ENCODE measurements around the gene SEMA4B.
"Not testable (repeated sequence)": the region's sequence is repeated elsewhere in the genome, so short reads cannot be mapped to it uniquely, and the experiment has no call there.

SEMA4B gene

GRCh38 chr15:90201130-90201943, at the start of gene SEMA4B:
SEMA4B (plus strand) TSS chr15:90201330; CDS start chr15:90201579, 249 bp downstream.
- DNase-seq (ENCODE audit: extremely low spot score, insufficient read length, low read depth) (peak; percentile 84), FAIRE-seq (no peak)

GRCh38 chr15:90151989-90152645, 49.0 kb upstream of the SEMA4B start:
- DNase-seq (ENCODE audit: extremely low spot score, insufficient read length, low read depth) (no peak), FAIRE-seq (no peak)

- FAIRE-seq (no peak), DNase-seq (ENCODE audit: extremely low spot score, insufficient read length, low read depth) (no peak)
Observed at GRCh38 chr15:90153658-90154057, 47.5 kb upstream of the SEMA4B start.

GRCh38 chr15:90154246-90154645, 46.9 kb upstream of the SEMA4B start:
- DNase-seq (ENCODE audit: extremely low spot score, insufficient read length, low read depth) (no peak), FAIRE-seq (no peak)

- no peak for DNase-seq (ENCODE audit: extremely low spot score, insufficient read length, low read depth)
- no peak for FAIRE-seq
Observed at GRCh38 chr15:90154861-90155626, 46.1 kb upstream of the SEMA4B start.

GRCh38 chr15:90159213-90159612, 41.9 kb upstream of the SEMA4B start:
- FAIRE-seq (no peak), DNase-seq (ENCODE audit: extremely low spot score, insufficient read length, low read depth) (no peak)

- FAIRE-seq (no peak), DNase-seq (ENCODE audit: extremely low spot score, insufficient read length, low read depth) (no peak)
Observed at GRCh38 chr15:90160781-90161727, 40.1 kb upstream of the SEMA4B start.

- no peak for DNase-seq (ENCODE audit: extremely low spot score, insufficient read length, low read depth)
- FAIRE-seq, result peak; percentile 50
Observed at GRCh38 chr15:90161950-90162361, 39.2 kb upstream of the SEMA4B start.

GRCh38 chr15:90162956-90163355, 38.2 kb upstream of the SEMA4B start:
- DNase-seq (ENCODE audit: extremely low spot score, insufficient read length, low read depth), result no peak
- no peak for FAIRE-seq

- not testable (repeated sequence) for FAIRE-seq
Observed at GRCh38 chr15:90164239-90164638, 36.9 kb upstream of the SEMA4B start.

GRCh38 chr15:90165157-90165556, 36.0 kb upstream of the SEMA4B start:
- FAIRE-seq (no peak), DNase-seq (ENCODE audit: extremely low spot score, insufficient read length, low read depth) (no peak)

More at GRCh38 chr15:90164239-90164638, 36.9 kb upstream of the SEMA4B start:
- DNase-seq (ENCODE audit: extremely low spot score, insufficient read length, low read depth), result not testable (repeated sequence)

- FAIRE-seq (no peak), DNase-seq (ENCODE audit: extremely low spot score, insufficient read length, low read depth) (no peak)
Observed at GRCh38 chr15:90165659-90166489, 35.3 kb upstream of the SEMA4B start.

- FAIRE-seq (no peak), DNase-seq (ENCODE audit: extremely low spot score, insufficient read length, low read depth) (no peak)
Observed at GRCh38 chr15:90167121-90167520, 34.0 kb upstream of the SEMA4B start.

- DNase-seq (ENCODE audit: extremely low spot score, insufficient read length, low read depth) (no peak), FAIRE-seq (no peak)
Observed at GRCh38 chr15:90171623-90172022, 29.5 kb upstream of the SEMA4B start.

- no peak for FAIRE-seq
Observed at GRCh38 chr15:90173372-90173771, 27.8 kb upstream of the SEMA4B start.

GRCh38 chr15:90174140-90174875, 26.8 kb upstream of the SEMA4B start:
- FAIRE-seq, result no peak
- DNase-seq (ENCODE audit: extremely low spot score, insufficient read length, low read depth), result no peak

More at GRCh38 chr15:90173372-90173771, 27.8 kb upstream of the SEMA4B start:
- DNase-seq (ENCODE audit: extremely low spot score, insufficient read length, low read depth), result no peak

GRCh38 chr15:90177012-90177411, 24.1 kb upstream of the SEMA4B start:
- FAIRE-seq (no peak), DNase-seq (ENCODE audit: extremely low spot score, insufficient read length, low read depth) (no peak)
